HepG2 (cell line): Measurements from ENCODE around the gene DIAPH1. TPM values are rescaled to one million over a fixed set of nuclear protein-coding genes. Genes with fewer than 3 reads are reported as not detected.
A peak's percentile ranks its signal among the peaks of the same experiment; 100 is the strongest.

Experiments used
- ADNP ChIP-seq: sonication (generic); formaldehyde crosslinking; IDR thresholded peaks from 2 replicates; pipeline ENCODE4 v1.4.0; 2020; ENCODE audit warnings: missing genetic modification reagents
- HNRNPLL ChIP-seq: fragments of 200-400 bp; formaldehyde crosslinking; IDR thresholded peaks from 2 replicates; pipeline ENCODE4 v1.6.1; 2017; ENCODE audit warnings: mild to moderate bottlenecking, low read depth, low read length; ENCODE audit not compliant: poor library complexity, severe bottlenecking
- NFRKB ChIP-seq: fragments of 450-650 bp; IDR thresholded peaks from 2 replicates; pipeline ENCODE4 v1.6.1; 2017
- NR2C2 ChIP-seq: sonication (generic); formaldehyde crosslinking; IDR thresholded peaks from 2 replicates; pipeline ENCODE4 v1.4.0; 2020; ENCODE audit warnings: missing genetic modification reagents, mild to moderate bottlenecking, moderate library complexity, borderline replicate concordance
- NR2F6 ChIP-seq, 2 experiments: IDR thresholded peaks; 2 replicates each; pipeline ENCODE4 v1.6.1; 2016; ENCODE audit warnings: antibody characterized with exemption in 1 of 2, mild to moderate bottlenecking in 1 of 2
- POLR2AphosphoS5 ChIP-seq: IDR thresholded peaks from 2 replicates; pipeline ENCODE4 v1.6.1; 2012; ENCODE audit warnings: low read depth, low read length
- SIN3A ChIP-seq: IDR thresholded peaks from 2 replicates; pipeline ENCODE4 v1.6.1; 2011; ENCODE audit warnings: low read depth, mild to moderate bottlenecking, control low read depth, low read length, borderline replicate concordance
- SP4 ChIP-seq: sonication (generic); formaldehyde crosslinking; IDR thresholded peaks from 2 replicates; pipeline ENCODE4 v1.8.1; 2023; ENCODE audit warnings: mild to moderate bottlenecking, missing genetic modification reagents
- SP5 ChIP-seq: IDR thresholded peaks from 2 replicates; pipeline ENCODE4 v1.6.1; 2016; ENCODE audit warnings: low read depth, borderline replicate concordance
- TBL1XR1 ChIP-seq: fragments of 150-350 bp; IDR thresholded peaks from 2 replicates; pipeline ENCODE4 v1.6.1; 2014; ENCODE audit warnings: borderline replicate concordance, low read length; ENCODE audit not compliant: partially characterized antibody
- YEATS2 ChIP-seq: sonication (generic); formaldehyde crosslinking; IDR thresholded peaks from 2 replicates; pipeline ENCODE4 v1.4.0; 2020; ENCODE audit warnings: missing genetic modification reagents, borderline replicate concordance
- ZBTB38 ChIP-seq: sonication (generic); formaldehyde crosslinking; IDR thresholded peaks from 2 replicates; pipeline ENCODE4 v1.5.1; 2020; ENCODE audit warnings: mild to moderate bottlenecking, missing genetic modification reagents
- ZFP41 ChIP-seq: sonication (generic); formaldehyde crosslinking; IDR thresholded peaks from 2 replicates; pipeline ENCODE4 v1.4.0; 2020; ENCODE audit warnings: mild to moderate bottlenecking, missing genetic modification reagents, borderline replicate concordance
- ZFP91 ChIP-seq: sonication (generic); formaldehyde crosslinking; IDR thresholded peaks from 2 replicates; pipeline ENCODE4 v1.9.0; 2022; ENCODE audit warnings: missing genetic modification reagents, mild to moderate bottlenecking, borderline replicate concordance
- ZFX ChIP-seq: sonication (generic); formaldehyde crosslinking; IDR thresholded peaks from 2 replicates; pipeline ENCODE4 v1.4.0; 2020; ENCODE audit warnings: mild to moderate bottlenecking, low read depth, missing genetic modification reagents, moderate library complexity
- ZNF136 ChIP-seq: sonication (generic); formaldehyde crosslinking; IDR thresholded peaks from 2 replicates; pipeline ENCODE4 v1.8.1; 2022; ENCODE audit warnings: low read depth, mild to moderate bottlenecking, moderate library complexity, missing genetic modification reagents
- ZNF230 ChIP-seq: sonication (generic); formaldehyde crosslinking; IDR thresholded peaks from 2 replicates; pipeline ENCODE4 v1.4.0; 2020; ENCODE audit warnings: mild to moderate bottlenecking, missing genetic modification reagents
- ZNF570 ChIP-seq: sonication (generic); formaldehyde crosslinking; IDR thresholded peaks from 2 replicates; pipeline ENCODE4 v1.4.0; 2020; ENCODE audit warnings: mild to moderate bottlenecking, missing genetic modification reagents, borderline replicate concordance
- ZNF572 ChIP-seq: sonication (generic); formaldehyde crosslinking; IDR thresholded peaks from 2 replicates; pipeline ENCODE4 v1.5.1; 2020; ENCODE audit warnings: mild to moderate bottlenecking, missing genetic modification reagents
- ZNF672 ChIP-seq: sonication (generic); formaldehyde crosslinking; IDR thresholded peaks from 2 replicates; pipeline ENCODE4 v1.8.1; 2022; ENCODE audit warnings: missing genetic modification reagents
- ZNF687 ChIP-seq: sonication (generic); formaldehyde crosslinking; IDR thresholded peaks from 2 replicates; pipeline ENCODE4 v1.5.1; 2020; ENCODE audit warnings: mild to moderate bottlenecking, missing genetic modification reagents, moderate library complexity
- polyA plus RNA-seq, 8 experiments: library from polyadenylated mRNA; depleted of rRNA in 3 of 8; stranded (reverse) in 7 of 8; unstranded in 1 of 8; fragments of >200 nt; fragmentation: Illumina TruSeq in 4 of 8; extraction: Trizol in 4 of 8; gene quantifications; 2 replicates each; pipeline versions ENCODE4 v1.2.1 to v1.2.3, GENCODE V29; 2011 to 2016; ENCODE audit warnings: low read depth in 4 of 8, missing spikeins in 1 of 8, mixed read lengths in 1 of 8; ENCODE audit not compliant: insufficient read depth in 1 of 8
- total RNA-seq, 5 experiments: library from RNA; depleted of rRNA; stranded (reverse); fragments of >200 nt; fragmentation: Illumina TruSeq; extraction: Trizol; gene quantifications; 2 replicates each; pipeline ENCODE4 v1.2.3, GENCODE V29; 2016; ENCODE audit warnings: low read depth in 1 of 5
- TF ChIP-seq, protein P1 (sequence below): sonication (generic); formaldehyde crosslinking; IDR thresholded peaks from 2 replicates; pipeline ENCODE4 v1.5.0; 2020; ENCODE audit warnings: missing genetic modification reagents, mild to moderate bottlenecking, borderline replicate concordance

DIAPH1 gene
- total and polyA plus RNA-seq, 2 of the 13 experiments (the other 11 are each of a cell fraction or from before 2014, with no cell fraction given), result 25.1 to 33.9 TPM

DNA sequence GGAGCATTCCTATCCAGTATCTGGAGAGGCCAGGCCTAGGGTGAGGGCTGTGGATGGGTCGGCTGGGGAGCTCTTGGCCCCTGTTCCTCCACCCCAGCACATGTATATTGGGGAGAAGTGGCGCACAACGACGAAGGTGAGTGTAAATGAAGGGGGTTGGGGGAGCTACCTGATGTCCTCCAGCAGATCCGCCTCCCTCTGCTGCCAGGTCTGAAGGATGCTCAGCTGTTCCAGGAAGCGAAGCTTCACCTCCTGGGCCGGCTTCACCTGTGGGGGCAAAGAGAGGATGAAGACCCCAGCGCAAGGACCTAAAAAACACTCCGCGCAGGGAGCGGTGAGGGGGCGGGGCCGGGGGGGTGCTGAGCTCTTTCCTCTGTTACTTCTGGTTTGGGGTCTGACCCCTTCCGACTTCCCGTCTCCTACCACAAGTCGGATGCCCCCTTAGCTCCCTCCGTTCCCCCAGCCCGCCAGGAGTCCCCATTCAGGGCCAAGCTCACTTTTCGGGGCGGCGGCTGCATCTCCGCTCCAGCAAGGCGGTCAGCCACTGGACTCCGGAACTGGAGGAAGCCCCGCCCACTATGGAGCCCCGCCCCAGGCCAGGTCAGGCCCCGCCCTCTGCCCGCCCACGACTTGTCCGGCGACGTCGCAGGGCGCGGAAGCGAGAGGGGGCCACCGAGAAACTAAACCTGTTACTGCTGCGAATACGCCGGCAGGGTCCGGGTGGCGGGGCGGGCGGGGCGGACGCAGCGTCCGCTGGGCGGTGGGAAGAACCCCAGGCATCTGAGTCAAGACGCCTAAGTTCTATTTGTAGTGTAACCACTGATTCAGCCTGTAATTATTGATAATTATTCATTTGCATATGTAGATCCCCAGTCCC lies 32.3 kb upstream of the DIAPH1 start, which contains the start of gene FCHSD1 (continued):
- 0 out of 2 replicates have a peak, but pooled peaks have one; percentile 72 for TF ChIP-seq ZNF230 (CRISPR knock-in tag)
- 0 out of 2 replicates have a peak, but pooled peaks have one; percentile 27 for TF ChIP-seq ZFX (CRISPR knock-in tag)
- 0 out of 2 replicates have a peak, but pooled peaks have one; percentile 23 for TF ChIP-seq ZNF572 (CRISPR knock-in tag)
- TF ChIP-seq, protein P1, sequence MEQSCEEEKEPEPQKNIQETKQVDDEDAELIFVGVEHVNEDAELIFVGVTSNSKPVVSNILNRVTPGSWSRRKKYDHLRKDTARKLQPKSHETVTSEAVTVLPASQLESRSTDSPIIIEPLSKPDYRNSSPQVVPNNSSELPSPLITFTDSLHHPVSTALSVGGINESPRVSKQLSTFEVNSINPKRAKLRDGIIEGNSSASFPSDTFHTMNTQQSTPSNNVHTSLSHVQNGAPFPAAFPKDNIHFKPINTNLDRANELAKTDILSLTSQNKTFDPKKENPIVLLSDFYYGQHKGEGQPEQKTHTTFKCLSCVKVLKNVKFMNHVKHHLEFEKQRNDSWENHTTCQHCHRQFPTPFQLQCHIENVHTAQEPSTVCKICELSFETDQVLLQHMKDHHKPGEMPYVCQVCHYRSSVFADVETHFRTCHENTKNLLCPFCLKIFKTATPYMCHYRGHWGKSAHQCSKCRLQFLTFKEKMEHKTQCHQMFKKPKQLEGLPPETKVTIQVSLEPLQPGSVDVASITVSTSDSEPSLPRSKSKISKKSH (CRISPR knock-in tag), result no peak
- peak; percentile 72 for TF ChIP-seq SP4 (CRISPR knock-in tag)
- TF ChIP-seq ZFP41 (CRISPR knock-in tag), result no peak
- TF ChIP-seq POLR2AphosphoS5, result peak; percentile 66
- no peak for TF ChIP-seq ADNP (CRISPR knock-in tag)
- TF ChIP-seq TBL1XR1, result no peak
- TF ChIP-seq YEATS2, result peak; percentile 23; the same call in 1 of the 2 replicates
- TF ChIP-seq NFRKB, result no peak
- TF ChIP-seq ZFP91, result 0 out of 2 replicates have a peak, but pooled peaks have one; percentile 4
- no peak for TF ChIP-seq ZNF672 (CRISPR knock-in tag)
- TF ChIP-seq ZNF687 (CRISPR knock-in tag), result peak; percentile 61
- peak; percentile 25; the same call in 1 of the 2 replicates for TF ChIP-seq NR2C2 (CRISPR knock-in tag)
- no peak for TF ChIP-seq NR2F6 (IDR thresholded peaks at IDR 0.05)
- 0 out of 2 replicates have a peak, but pooled peaks have one; percentile 5 for TF ChIP-seq NR2F6 (CRISPR knock-in tag; IDR thresholded peaks at IDR 0.05)
- peak; percentile 80 for TF ChIP-seq HNRNPLL
- TF ChIP-seq ZBTB38, result peak; percentile 24; the same call in 1 of the 2 replicates
- peak; percentile 28; the same call in 1 of the 2 replicates for TF ChIP-seq SIN3A
- no peak for TF ChIP-seq ZNF570 (CRISPR knock-in tag)
- TF ChIP-seq SP5 (CRISPR knock-in tag), result peak; percentile 44
- 0 out of 2 replicates have a peak, but pooled peaks have one; percentile 37 for TF ChIP-seq ZNF136
